ACHN (cell line): ENCODE data around the gene SLC30A2.

Source experiments
- DNase-seq: peaks from one replicate; pipeline ENCODE4 v3.0.0-alpha.2; 2015
- in situ Hi-C: cut with HindIII; loops from 2 replicates; pipeline ENCODE4 v1.10.0; 2017; ENCODE audit warnings: low sequenced_read_pairs, low pct_ligation_motif_present, low pct_unique_long_range_greater_than_20kb

SLC30A2 gene

DNA sequence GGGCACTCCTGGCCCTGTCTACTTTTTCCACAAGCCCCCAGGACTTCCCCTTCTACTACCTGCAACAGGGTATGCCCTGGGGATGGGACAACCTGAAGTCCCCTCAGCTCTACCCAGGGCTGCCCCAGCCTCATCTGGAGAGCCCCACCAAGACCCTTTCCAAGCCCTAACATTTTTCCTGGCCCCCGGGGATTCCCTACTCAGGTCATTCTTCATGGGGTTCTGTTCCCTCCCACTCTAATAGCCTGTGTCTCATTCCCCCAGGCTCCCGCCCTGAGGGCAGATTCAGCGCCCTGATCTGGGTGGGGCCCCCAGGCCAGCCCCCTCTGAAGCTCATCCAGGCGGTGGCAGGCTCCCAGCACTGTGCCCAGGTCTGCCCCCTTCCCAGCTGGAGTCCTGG, 14.7 kb downstream of the SLC30A2 start:
- DNase-seq = no peak
- in situ Hi-C loops = no loop called here

DNA sequence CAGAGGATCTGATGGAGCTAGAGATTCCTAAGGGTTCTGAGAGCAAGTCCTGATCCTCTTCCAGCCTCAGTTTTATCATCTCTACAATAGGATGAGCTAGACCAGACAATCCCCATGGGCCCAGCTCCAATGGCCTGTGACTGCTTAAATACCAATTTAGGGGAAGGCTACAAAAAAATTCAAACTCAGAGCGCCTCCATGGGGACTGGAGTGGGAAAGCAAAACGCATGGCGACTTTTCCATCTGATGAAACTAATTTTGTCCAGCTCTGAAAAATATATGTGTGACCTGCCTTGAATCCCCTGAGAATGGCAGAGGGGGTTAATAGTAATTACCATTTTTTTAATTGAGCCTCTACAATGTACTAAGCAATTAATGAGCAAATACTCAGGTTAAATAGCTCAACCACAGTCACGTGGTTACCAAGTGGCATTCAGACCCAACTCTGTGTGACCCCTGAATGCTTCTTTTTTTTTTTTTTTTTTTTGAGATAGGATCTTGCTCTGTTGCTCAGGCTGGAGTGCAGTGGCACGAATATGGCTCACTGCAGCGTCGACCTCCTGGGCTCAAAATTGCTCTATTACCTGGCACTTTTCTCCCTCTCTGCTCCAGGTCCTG, 15.9 kb downstream of the SLC30A2 start:
- in situ Hi-C loops = no loop called here
- DNase-seq = no peak

DNA sequence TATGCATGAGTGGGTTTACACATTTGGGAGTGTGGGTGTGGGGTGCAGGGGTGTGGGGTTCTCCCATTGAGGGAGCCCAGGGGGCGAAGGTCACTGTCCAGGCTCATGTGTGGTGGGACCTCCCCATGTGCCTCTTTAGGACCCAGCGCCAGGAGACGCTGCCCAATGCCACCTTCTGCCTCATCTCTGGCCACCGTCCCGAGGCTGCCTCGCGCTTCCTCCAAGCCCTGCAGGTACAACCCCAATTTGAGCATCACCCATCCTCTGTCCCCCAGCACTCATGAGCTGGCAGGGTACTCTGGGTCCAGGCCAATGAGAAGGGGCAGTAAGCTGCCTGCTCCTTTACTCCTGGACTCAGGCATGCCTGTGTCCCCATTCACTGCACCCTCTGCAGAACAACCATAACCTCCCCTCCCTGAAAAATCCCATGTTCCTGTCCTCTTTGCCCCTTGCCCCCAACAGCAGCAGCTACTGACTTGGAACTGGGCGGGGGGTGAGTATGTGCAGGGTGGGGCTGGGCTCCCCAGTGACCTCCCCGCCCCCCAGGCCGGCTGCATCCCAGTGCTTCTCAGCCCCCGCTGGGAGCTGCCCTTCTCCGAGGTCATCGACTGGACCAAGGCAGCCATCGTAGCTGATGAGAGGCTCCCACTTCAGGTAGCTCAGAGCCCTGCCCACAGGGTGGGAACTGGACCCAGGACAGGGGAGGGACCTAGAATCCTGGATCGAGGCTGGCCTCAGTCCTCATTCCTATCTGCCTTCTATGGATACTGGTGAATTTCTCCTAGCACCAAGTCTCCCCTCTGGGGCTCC, 16.7 kb downstream of the SLC30A2 start:
- in situ Hi-C loops = no loop called here
- no peak for DNase-seq

DNA sequence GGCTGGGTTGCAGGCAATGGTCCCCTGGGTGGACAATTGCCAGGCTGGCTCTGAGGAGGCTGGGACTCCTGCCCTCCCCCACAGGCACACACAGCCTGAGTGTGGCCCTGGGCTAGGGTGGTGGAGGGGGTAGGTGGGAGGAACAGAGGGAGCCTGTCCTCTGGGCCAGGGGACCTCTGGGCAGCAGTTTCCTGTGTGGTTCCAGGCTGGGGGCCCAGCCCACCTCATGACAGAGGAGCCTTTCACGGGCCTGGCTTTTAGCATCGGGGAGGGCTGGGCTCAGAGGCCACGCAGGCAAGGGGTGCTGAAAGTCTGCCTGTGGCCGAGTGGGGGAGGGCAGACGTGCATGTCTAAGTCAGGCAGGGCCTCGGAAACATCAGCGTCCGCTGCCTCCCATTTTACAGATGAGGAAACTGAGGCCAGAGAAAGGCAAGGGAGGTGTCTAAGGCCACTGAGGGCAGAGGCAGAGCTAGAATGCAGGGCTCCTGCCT, 17.4 kb downstream of the SLC30A2 start:
- DNase-seq = no peak
- in situ Hi-C loops = no loop called here

DNA sequence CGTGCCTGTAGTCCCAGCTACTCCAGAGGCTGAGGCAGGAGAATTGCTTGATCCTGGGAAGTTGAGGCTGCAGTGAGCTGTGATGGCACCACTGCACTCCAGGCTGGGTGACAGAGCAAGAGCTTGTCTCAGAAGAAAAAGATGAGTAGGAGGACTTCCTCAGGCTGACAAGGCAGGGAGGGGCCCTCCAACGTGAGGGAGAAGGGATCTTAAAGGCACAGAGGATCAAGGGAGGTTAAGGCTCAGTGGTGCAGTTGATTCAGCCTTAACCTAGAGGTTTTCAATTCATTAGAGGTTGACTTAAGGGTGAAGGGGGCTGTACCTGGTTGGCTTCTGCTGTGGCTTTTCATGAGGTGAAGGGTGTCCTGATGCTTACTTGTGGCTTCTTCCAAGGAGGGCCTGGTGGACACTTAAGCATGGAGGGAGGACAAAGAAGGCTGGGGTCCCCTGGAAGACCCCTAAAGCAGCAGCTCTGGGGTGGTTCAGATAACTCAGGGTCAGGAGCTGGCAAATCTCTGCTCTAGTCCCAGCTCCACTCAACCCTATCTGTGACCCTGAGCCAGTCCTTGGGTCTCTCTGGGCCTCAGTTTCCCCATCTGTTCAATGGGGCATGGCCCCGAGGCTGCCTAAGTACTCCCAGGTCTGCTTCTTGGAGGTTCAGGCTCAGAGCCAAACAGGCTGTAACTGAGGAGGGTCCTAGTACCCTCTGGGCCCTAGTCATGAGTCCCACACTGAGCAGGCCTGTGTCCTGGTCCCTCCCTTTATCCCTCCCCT, 18.0 kb downstream of the SLC30A2 start:
- in situ Hi-C loops = no loop called here
- DNase-seq = no peak

DNA sequence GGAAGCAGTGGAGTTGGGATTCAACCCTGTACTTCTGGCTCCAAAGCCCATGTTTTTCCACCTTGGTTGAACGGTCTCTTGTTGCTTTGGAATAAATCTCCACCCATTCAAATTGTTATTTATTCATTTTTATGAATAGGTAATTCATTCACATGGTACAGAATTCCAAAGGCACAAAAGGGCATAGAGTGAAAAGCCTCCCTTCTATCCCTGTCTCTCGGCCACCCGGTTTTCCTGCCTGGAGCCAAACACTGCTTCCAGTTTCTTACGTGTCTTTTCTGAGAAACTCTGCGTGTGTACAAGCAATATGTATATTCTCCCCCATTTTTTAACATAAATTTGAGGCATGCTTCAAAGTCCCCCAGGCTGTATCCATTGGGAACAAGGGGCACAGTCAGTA, 20.4 kb downstream of the SLC30A2 start:
- DNase-seq = no peak
- in situ Hi-C loops = no loop called here

DNA sequence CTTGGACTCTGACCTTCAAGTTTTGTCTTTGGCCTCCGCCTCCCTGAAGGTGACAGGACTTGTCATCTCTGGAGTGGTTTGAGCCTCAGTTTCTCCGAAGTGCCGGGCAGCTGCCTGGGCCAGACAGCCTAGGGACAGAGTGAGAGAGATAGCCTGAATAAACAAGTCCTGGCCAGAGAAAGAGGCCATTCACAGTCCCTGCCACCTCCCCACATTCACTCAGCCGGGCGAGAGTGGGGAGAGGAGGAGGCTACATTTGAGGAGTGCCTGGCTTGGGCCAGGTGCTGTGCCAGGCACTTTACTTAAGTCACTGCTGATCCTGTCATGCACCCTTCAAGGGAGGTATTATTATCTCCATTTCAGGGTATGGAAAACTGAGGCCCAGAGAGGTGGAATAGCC, 20.9 kb downstream of the SLC30A2 start:
- in situ Hi-C loops = no loop called here
- DNase-seq = no peak

DNA sequence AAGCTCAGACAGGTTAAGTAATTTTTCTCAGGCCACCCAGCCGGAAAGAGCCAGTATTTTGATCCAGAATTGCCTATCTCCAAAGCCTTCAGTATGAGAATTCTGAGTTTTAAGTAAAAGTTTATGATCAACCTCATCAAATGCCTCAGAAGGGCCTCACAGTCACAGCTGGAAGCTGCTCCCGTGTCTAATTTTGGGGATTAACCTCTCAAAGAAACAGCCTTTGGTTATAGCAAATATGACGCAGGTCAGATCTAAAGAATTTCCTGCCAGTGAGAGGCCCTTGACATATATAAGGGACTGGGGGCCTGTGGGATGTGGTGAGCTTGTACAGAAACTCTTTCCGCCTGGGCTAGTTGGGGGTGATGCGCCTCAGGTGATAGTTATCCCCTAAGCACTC, 22.1 kb downstream of the SLC30A2 start:
- in situ Hi-C loops = no loop called here
- DNase-seq = no peak

DNA sequence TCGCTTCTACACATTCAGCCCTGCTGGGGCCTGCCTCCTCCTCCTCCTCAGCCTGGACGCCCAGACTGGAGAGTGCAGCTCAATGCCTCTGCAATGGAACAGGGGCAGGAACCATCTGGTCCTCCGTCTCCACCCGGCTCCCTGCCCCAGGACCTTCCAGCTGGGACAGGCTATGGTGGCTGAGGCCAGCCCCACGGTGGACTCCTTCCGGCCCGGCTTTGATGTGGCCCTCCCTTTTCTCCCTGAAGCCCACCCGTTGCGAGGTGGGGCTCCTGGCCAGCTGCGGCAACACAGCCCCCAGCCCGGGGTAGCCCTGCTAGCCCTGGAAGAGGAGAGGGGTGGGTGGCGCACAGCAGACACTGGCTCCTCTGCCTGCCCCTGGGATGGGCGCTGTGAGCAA, 22.9 kb downstream of the SLC30A2 start:
- in situ Hi-C loops = no loop called here
- DNase-seq = no peak

DNA sequence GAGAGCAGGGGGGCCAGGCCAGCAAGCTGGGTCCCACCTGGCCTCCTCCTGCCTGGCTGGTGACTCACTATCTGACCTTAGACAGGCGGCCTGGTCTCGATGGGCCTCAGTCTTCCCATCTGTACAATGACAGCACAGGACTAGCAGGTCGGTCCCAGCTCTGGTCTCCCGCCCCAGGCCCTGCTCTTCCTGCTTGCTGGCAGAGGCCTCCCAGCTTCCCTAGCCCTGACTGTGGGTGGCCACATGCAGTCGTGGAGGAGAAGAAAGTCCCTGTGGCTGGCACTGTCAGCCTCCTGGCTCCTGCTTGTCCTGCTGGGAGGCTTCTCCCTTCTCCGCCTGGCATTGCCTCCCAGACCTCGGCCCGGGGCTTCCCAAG, 23.5 kb downstream of the SLC30A2 start:
- in situ Hi-C loops = no loop called here
- DNase-seq = no peak

DNA sequence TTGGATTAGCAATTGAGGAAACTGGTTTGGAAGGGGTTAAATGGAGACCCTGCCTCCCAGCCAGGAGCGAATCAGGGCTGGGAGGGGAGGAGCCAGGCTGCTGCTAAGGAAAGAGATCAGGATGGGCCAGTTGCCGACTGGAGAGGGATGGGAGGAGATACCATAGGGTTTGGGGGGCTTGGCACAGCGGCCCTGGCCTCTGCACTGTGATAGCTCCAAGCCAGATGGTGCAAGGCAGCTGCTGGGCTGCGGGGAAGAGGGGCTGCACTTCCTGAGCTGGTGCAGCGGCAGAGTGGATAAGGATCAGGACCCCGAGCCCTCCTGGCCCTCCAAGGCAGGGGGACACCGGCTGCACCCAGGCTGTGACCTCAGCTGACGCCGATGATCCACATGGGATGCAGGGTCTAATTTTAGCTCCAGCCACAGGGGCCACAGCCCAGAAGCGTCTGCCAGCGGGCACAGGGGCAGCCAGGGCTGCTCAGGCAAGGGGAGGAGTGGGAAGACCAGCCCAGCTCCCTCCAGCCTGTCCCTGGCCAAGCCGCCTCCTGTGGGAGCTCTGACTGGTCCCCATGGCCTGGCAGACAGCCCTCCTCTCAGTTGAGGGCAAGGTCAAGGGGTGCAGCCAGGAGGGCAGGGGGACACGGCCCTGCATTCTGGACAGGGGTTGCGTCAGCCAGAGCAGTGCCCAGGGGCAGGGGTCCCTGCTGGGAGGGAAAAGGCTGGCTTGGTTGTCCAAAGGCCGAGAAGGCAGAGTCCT, 24.1 kb downstream of the SLC30A2 start, which contains the start of gene EXTL1:
Gene EXTL1 (plus strand): TSS at position 129 of the 757 bp plus-strand sequence. CDS start 872 bp downstream, outside the sequence.
- peak; percentile 22 for DNase-seq
- in situ Hi-C loops = no loop called here

DNA sequence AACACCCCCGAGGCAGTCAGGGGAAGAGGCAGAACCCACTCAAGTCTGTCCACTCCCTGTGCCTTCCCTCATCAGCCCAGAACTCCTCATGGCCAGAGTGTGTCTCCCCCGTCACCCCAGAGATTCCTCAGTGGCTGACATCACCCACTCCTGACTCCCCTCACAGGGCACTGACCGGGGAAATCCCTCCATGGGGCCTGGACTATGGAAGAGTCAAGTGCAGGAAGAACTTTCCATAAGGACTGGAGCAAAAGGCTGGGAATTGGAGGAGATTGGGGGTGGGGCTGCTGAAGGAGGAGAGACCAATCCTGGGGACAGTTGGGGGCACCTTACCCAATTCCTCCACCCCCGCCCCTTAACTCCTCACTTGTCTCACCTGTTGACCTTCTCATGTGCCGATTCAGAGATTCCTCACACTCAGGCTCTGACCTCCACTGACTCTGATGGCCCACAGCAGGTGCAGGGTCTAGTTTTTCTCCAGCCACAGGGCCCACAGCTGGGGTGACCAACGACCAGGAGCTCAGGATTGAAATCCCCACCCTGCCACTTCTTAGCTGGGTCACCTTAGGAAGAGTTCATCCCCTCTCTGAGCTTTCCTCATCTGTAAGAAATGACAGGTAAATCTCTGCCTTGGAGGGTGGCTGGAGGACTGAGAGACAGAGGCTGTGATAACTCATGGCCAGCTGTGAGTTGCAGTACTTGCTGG, 24.8 kb downstream of the SLC30A2 start:
- in situ Hi-C loops = no loop called here

DNA sequence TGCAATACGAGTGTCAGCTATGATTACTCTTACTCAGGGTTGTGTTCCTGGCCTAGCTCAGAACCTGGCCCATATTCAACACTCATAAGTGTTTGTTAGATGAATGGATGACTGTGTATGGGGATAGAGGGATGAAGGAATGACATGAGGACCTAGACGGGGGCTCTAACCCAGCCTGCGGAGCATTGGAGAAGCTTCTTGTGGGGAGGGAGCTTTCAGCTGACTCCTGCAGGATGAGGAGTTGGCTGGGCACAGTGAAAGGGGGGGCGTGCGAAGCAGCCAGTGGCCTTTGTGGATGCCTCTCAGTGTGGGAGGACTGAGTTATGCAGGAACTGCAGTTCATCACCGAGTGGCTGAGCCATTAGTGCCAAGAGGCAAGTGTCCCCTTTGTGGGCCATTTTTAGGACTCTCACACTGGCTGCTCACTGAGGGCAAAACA, 25.6 kb downstream of the SLC30A2 start:
- in situ Hi-C loops = no loop called here
- no peak for DNase-seq

More for the DNA sequence above, 24.8 kb downstream of the SLC30A2 start:
- no peak for DNase-seq

DNA sequence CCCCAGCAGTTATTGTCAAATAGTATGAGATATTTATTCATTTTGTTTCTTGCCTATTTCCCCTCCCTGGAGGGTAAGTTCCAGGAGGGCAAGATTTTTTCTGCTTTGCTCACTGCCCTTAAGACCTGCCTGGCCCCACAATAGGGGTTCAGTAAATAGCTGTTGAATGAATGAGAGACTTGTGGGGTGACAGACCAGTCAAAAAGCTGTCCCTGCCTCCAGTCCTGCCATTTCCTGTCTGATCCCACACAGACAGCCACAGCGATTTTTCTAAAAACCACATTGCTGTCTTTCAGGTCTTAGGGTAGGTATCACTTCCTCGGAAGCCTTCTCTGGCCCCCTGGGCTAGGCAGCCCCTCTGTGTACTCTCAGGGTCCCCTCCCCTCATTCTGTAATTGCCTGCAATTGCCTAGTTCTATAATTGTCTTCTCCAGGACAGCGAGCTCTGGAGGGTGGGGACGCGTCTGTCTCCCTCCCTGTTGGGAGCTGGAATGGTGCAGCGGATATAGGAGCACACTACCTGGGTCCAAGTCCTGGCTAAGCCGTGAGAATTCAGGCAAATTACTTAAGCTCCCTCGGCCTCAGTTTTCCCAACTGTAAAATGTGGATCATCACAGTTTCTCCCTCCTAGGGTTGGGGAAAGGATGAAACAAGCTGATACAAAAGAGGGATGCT, 26.1 kb downstream of the SLC30A2 start:
- in situ Hi-C loops = no loop called here
- no peak for DNase-seq

DNA sequence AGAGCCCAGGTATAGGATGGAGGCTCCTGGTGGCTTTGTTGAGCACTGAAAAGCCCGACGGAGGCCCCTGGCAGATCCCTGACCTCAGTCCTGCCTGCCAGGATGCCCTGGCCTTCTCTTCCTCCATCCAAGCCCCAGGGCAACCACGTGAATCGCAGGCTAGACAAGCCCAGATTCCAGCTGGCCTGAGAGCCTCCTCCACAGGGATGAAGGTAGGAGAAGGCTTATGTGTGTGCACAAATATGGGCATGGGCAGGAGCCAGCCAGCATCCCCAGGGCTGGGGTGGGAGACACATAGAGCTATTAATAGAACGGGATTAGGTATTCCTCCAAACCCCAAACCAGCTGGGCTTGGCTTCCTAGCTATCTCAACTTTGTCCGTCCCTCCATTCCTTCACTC, 28.3 kb downstream of the SLC30A2 start:
- in situ Hi-C loops = no loop called here
- no peak for DNase-seq

DNA sequence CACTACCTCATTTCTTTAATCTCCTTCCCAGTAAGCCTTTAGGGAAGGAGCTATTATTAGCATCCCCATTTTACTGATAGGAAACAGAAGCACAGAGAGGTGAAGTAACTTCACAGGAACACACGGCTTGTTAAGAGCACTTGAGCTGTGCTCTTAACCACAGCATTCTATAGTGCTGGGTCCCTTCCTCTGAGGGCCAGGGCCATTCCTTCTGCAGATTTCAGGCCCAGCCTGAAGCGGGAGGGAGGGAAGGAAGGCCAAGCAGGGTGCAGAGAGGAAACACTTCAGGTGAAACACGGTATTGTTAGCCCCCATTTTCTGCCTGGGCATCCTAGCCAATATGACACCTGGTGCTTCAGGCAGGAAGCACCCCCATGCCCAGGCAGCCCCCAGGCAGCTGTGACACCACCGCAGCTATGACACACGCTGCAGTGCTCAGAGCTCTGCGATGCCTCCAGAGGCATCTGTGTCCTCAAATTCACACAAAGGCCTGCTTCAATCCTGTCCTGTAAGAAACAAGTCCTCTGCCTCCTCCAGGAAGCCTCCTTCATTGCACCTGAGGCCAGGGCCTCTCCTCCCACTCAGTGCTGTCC, 28.9 kb downstream of the SLC30A2 start:
- in situ Hi-C loops = no loop called here
- no peak for DNase-seq

DNA sequence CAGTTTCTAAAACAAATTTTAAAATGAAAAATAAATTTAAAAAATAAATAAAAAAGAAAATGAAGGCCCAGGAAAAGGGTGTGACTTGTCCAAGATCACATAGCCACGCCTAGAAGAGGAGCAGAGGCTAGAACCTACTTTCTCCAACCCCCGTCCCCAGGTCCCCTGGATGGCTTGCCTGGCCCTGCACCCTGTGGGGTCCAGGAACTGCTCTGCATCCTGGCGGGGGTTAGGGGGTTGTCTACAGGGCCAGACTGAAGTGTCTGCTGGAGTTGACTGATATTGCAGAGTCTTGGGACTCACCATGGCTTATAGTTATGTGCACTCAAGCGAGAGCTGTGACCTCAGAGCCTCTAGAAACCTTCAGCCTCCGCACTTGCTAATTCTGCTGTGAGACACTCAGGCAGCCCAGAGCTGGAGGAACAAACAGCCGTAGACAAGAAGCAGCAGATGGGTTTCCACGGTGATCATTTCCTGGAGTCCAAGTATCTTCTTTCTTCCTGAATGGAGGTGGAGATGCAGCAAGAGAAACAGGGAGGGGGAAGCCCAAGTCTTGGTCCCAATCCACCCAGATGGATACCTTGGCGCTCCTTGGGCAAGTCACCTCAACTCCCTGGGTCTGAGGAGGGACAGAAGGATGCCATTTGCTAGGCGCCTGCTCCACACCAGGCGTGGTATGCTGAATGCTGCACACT, 29.5 kb downstream of the SLC30A2 start:
- in situ Hi-C loops = no loop called here
- DNase-seq = no peak
